Smooth muscle cell (in vitro differentiated cells): ENCODE results near the gene VPS16. TPM values are rescaled to one million over a fixed set of nuclear protein-coding genes. Genes with fewer than 3 reads are reported as not detected.

ENCODE experiments used
- DNase-seq: peaks from one replicate; lab custom pipeline; 2025; ENCODE audit not compliant: unreplicated experiment; lab: John Stamatoyannopoulos, UW
- H2AFZ ChIP-seq: fragments of 200-600 bp; sonication (generic); 2 replicates; pipeline ENCODE4 v1.6.0; 2016; ENCODE audit warnings: antibody characterized with exemption, low read depth, mild to moderate bottlenecking
- H3F3A ChIP-seq: fragments of 200-600 bp; sonication (generic); 2 replicates; pipeline ENCODE4 v1.6.0; 2017; ENCODE audit warnings: antibody characterized with exemption, low read depth
- H3K27ac ChIP-seq: fragments of 200-600 bp; sonication (generic); 2 replicates; pipeline ENCODE4 v1.5.1; 2016; ENCODE audit warnings: low read depth, mild to moderate bottlenecking
- H3K27me3 ChIP-seq: fragments of 200-600 bp; sonication (generic); 2 replicates; pipeline ENCODE4 v1.6.1; 2016; ENCODE audit warnings: low read depth, mild to moderate bottlenecking
- H3K36me3 ChIP-seq: fragments of 200-600 bp; sonication (generic); 2 replicates; pipeline ENCODE4 v1.5.1; 2016; ENCODE audit warnings: low read depth
- H3K4me1 ChIP-seq: fragments of 200-600 bp; sonication (generic); 2 replicates; pipeline ENCODE4 v1.5.1; 2016; ENCODE audit warnings: low read depth
- H3K4me2 ChIP-seq: fragments of 200-600 bp; sonication (generic); 2 replicates; pipeline ENCODE4 v1.6.0; 2016; ENCODE audit warnings: mild to moderate bottlenecking
- H3K4me3 ChIP-seq: fragments of 200-600 bp; sonication (generic); 2 replicates; pipeline ENCODE4 v1.5.1; 2016; ENCODE audit warnings: mild to moderate bottlenecking
- H3K79me2 ChIP-seq: fragments of 200-600 bp; sonication (generic); 2 replicates; pipeline ENCODE4 v1.6.0; 2016; ENCODE audit warnings: low read depth, mild to moderate bottlenecking
- H3K9ac ChIP-seq: fragments of 200-600 bp; sonication (generic); 2 replicates; pipeline ENCODE4 v1.6.0; 2016; ENCODE audit warnings: low read depth
- H3K9me3 ChIP-seq: fragments of 200-600 bp; sonication (generic); replicated peaks from 2 replicates; pipeline ENCODE4 v1.5.1; 2016; ENCODE audit warnings: low read depth
- H4K20me1 ChIP-seq: fragments of 200-600 bp; sonication (generic); 2 replicates; pipeline ENCODE4 v1.6.0; 2016; ENCODE audit warnings: low read depth
- CTCF ChIP-seq: fragments of 200-600 bp; sonication (generic); IDR thresholded peaks from 2 replicates; pipeline ENCODE4 v1.5.1; 2017; ENCODE audit warnings: borderline replicate concordance, mild to moderate bottlenecking, antibody characterized with exemption; ENCODE audit not compliant: insufficient read depth, poor library complexity, severe bottlenecking
- WGBS: methylation state at CpG from one replicate; pipeline ENCODE4 v1.1.7; 2016; ENCODE audit warnings: low lambda C conversion rate; 5-methylcytosine and 5-hydroxymethylcytosine counted together
- polyA plus RNA-seq: library from polyadenylated mRNA; unstranded; fragments of >200 nt; fragmentation: Nextera tagmentation; extraction: Ambion mirVana; gene quantifications from 2 replicates; pipeline ENCODE4 v1.2.1, GENCODE V29; 2016
- total RNA-seq: library from RNA; depleted of rRNA; stranded (reverse); fragments of >200 nt; gene quantifications from 2 replicates; pipeline ENCODE4 v1.2.3, GENCODE V29; 2014

The VPS16 gene
- total and polyA plus RNA-seq, 2 experiments from 2014 or later = 26.3 to 36.9 TPM

- H3F3A ChIP-seq = peaks cover 8% of the 10 kb centered on the region
- H3K27ac ChIP-seq = no peak overlapping the region
- no peaks in the 10 kb centered on the region for H3K9me3 ChIP-seq
- no peak overlapping the region for H3K4me2 ChIP-seq
- H4K20me1 ChIP-seq = no peaks in the 10 kb centered on the region
- H3K9ac ChIP-seq = no peak overlapping the region
- no peaks in the 10 kb centered on the region for H3K36me3 ChIP-seq
- no peaks in the 10 kb centered on the region for H3K79me2 ChIP-seq
- no peak for DNase-seq
- no peak overlapping the region for H3K4me3 ChIP-seq
- no peak for TF ChIP-seq CTCF
- no peak overlapping the region for H2AFZ ChIP-seq
- H3K27me3 ChIP-seq = peaks cover 8% of the 10 kb centered on the region
- H3K4me1 ChIP-seq = peaks cover 3% of the 10 kb centered on the region
- WGBS = 94% methylated on average over 10 of the region's 10 CpGs
Observed at GRCh38 chr20:2809690-2810089, 30.9 kb upstream of the VPS16 start.

- Histone ChIP-seq H3K9me3 (no peaks in the 10 kb centered on the region), H3K9ac (no peak overlapping the region), H3K27me3 (no peaks in the 10 kb centered on the region), H3K27ac (no peak overlapping the region), H3K4me2 (no peak overlapping the region), H3K36me3 (no peaks in the 10 kb centered on the region), H3K79me2 (no peaks in the 10 kb centered on the region), H3F3A (peaks cover 8% of the 10 kb centered on the region), H4K20me1 (no peaks in the 10 kb centered on the region), H3K4me1 (peaks cover 3% of the 10 kb centered on the region), H2AFZ (no peak overlapping the region), H3K4me3 (no peak overlapping the region)
- no peak for TF ChIP-seq CTCF
- DNase-seq = no peak
- 93% methylated on average over 3 of the region's 3 CpGs for WGBS
Observed at GRCh38 chr20:2812189-2812588, 28.4 kb upstream of the VPS16 start.

GRCh38 chr20:2814076-2814475 lies 26.5 kb upstream of the VPS16 start:
- Histone ChIP-seq H3K9me3 (no peaks in the 10 kb centered on the region), H3K4me3 (no peak overlapping the region), H3K27ac (peak overlapping the region; percentile 5), H3K4me1 (peaks cover 3% of the 10 kb centered on the region), H4K20me1 (no peaks in the 10 kb centered on the region), H3K27me3 (no peaks in the 10 kb centered on the region), H3K9ac (no peak overlapping the region), H3K36me3 (no peaks in the 10 kb centered on the region), H3F3A (peaks cover 8% of the 10 kb centered on the region), H2AFZ (no peak overlapping the region), H3K79me2 (no peaks in the 10 kb centered on the region), H3K4me2 (peak overlapping the region; percentile 56)
- WGBS = 90% methylated on average over 1 of the region's 1 CpG
- DNase-seq = no peak
- TF ChIP-seq CTCF = no peak

- Histone ChIP-seq H3K9ac (no peak within 1 kb of the TSS), H3K4me2 (peak within 1 kb of the TSS; percentile 56), H3K27me3 (no peaks in the 10 kb centered on the region), H3K36me3 (no peaks in the 10 kb centered on the region), H4K20me1 (no peaks in the 10 kb centered on the region), H3K4me3 (no peak within 1 kb of the TSS), H3F3A (peaks cover 8% of the 10 kb centered on the region), H3K9me3 (no peaks in the 10 kb centered on the region), H3K4me1 (peaks cover 3% of the 10 kb centered on the region), H3K79me2 (no peaks in the 10 kb centered on the region), H2AFZ (no peak within 1 kb of the TSS), H3K27ac (peak within 1 kb of the TSS; percentile 5)
- no peak for DNase-seq
- no peak for TF ChIP-seq CTCF
- 10% methylated on average over 5 of the region's 5 CpGs for WGBS
Observed at GRCh38 chr20:2814587-2815051, 25.9 kb upstream of the VPS16 start, which contains the start of gene C20orf141. Gene C20orf141 (plus strand): TSS chr20:2814987. CDS start chr20:2815185, 198 bp downstream.
